Activated T-helper 1 cell treated with anti-CD3 and anti-CD28 coated beads, Interleukin-12 subunit alpha, Interleukin-12 subunit beta, Interleukin-2, Interleukin-4 antibody, amounts not matched to agents 30 ng/mL and 10 ng/mL and 1 ng/mL, durations not matched to agents 14 hours and 24 hours and 36 hours (primary cell): ENCODE measurements around the gene KASH5. TPM values are rescaled to one million over a fixed set of nuclear protein-coding genes. Genes with fewer than 3 reads are reported as not detected.

ENCODE experiments used
- DNase-seq: peaks from one replicate; pipeline ENCODE4 v3.0.0; 2021; ENCODE audit warnings: low spot score
- H3K27ac Mint-ChIP-seq: one replicate; pipeline ENCODE4 v1.8.0; 2021; ENCODE audit warnings: mild to moderate bottlenecking, mixed read lengths
- H3K27me3 Mint-ChIP-seq: one replicate; pipeline ENCODE4 v1.8.0; 2022; ENCODE audit warnings: mild to moderate bottlenecking, moderate library complexity, mixed read lengths; ENCODE audit not compliant: insufficient read depth
- H3K36me3 Mint-ChIP-seq: one replicate; pipeline ENCODE4 v1.8.0; 2021; ENCODE audit warnings: low read depth, mixed read lengths
- H3K4me1 Mint-ChIP-seq: one replicate; pipeline ENCODE4 v1.8.0; 2021; ENCODE audit warnings: low read depth, mixed read lengths
- H3K4me3 Mint-ChIP-seq: one replicate; pipeline ENCODE4 v1.8.0; 2021; ENCODE audit warnings: mild to moderate bottlenecking, moderate library complexity, mixed read lengths
- H3K9me3 Mint-ChIP-seq: one replicate; pipeline ENCODE4 v1.8.0; 2021; ENCODE audit warnings: mixed read lengths
- intact Hi-C: fragments of 100-400 bp; cut with micrococcal nuclease; formaldehyde crosslinking; loops from one replicate; pipeline ENCODE4 v1.15.1; 2024
- total RNA-seq: library from RNA; stranded (reverse); gene quantifications from 2 replicates; pipeline ENCODE4 v1.2.3, GENCODE V29; 2022

Gene KASH5
- total RNA-seq, 1 donor from 2014 or later, result not detected

- H3K4me3 Mint-ChIP-seq, result peak overlapping the region; percentile 6
- peak overlapping the region; percentile 81 for H3K27ac Mint-ChIP-seq
- no peaks in the 10 kb centered on the region for H3K9me3 Mint-ChIP-seq
- peaks cover 2% of the 10 kb centered on the region for H3K27me3 Mint-ChIP-seq
- H3K4me1 Mint-ChIP-seq, result peaks cover 44% of the 10 kb centered on the region
- intact Hi-C loops, result loop anchor here (5.0 kb wide), 1 partner anchor 33 kb away; the partner anchor contains the start of gene SLC17A7
- H3K36me3 Mint-ChIP-seq, result peaks cover 4% of the 10 kb centered on the region
- DNase-seq, result peak; percentile 24
Measured at GRCh38 chr19:49409441-49410029, 21.5 kb downstream of the KASH5 start.

GRCh38 chr19:49411681-49412326 is 23.8 kb downstream of the KASH5 start:
- peaks cover 2% of the 10 kb centered on the region for H3K27me3 Mint-ChIP-seq
- peaks cover 44% of the 10 kb centered on the region for H3K4me1 Mint-ChIP-seq
- no peak overlapping the region for H3K4me3 Mint-ChIP-seq
- DNase-seq, result no peak
- no peaks in the 10 kb centered on the region for H3K9me3 Mint-ChIP-seq
- H3K36me3 Mint-ChIP-seq, result peaks cover 4% of the 10 kb centered on the region
- intact Hi-C loops, result no loop called here
- H3K27ac Mint-ChIP-seq, result no peak overlapping the region

GRCh38 chr19:49413348-49413747 is 25.3 kb downstream of the KASH5 start:
- no peak overlapping the region for H3K4me3 Mint-ChIP-seq
- intact Hi-C loops, result no loop called here
- no peaks in the 10 kb centered on the region for H3K9me3 Mint-ChIP-seq
- H3K36me3 Mint-ChIP-seq, result peaks cover 2% of the 10 kb centered on the region
- H3K27ac Mint-ChIP-seq, result no peak overlapping the region
- no peak for DNase-seq
- peaks cover 33% of the 10 kb centered on the region for H3K4me1 Mint-ChIP-seq
- H3K27me3 Mint-ChIP-seq, result peaks cover 9% of the 10 kb centered on the region

- intact Hi-C loops, result no loop called here
- Mint-ChIP-seq H3K4me3 (no peak overlapping the region), H3K36me3 (peaks cover 2% of the 10 kb centered on the region), H3K9me3 (no peaks in the 10 kb centered on the region), H3K27ac (no peak overlapping the region), H3K27me3 (peaks cover 16% of the 10 kb centered on the region), H3K4me1 (peaks cover 24% of the 10 kb centered on the region)
- no peak for DNase-seq
Measured at GRCh38 chr19:49414256-49414655, 26.2 kb downstream of the KASH5 start.

- Mint-ChIP-seq H3K27me3 (peaks cover 26% of the 10 kb centered on the region), H3K4me3 (no peak overlapping the region)
Measured at GRCh38 chr19:49415102-49415809, 27.2 kb downstream of the KASH5 start.

GRCh38 chr19:49415810-49416200 is 27.8 kb downstream of the KASH5 start:
- Mint-ChIP-seq H3K27me3 (peaks cover 32% of the 10 kb centered on the region), H3K4me1 (peaks cover 14% of the 10 kb centered on the region), H3K4me3 (no peak overlapping the region), H3K27ac (no peak overlapping the region), H3K36me3 (peaks cover 1% of the 10 kb centered on the region), H3K9me3 (no peaks in the 10 kb centered on the region)
- intact Hi-C loops, result no loop called here
- no peak for DNase-seq

More at GRCh38 chr19:49415102-49415809, 27.2 kb downstream of the KASH5 start:
- peaks cover 1% of the 10 kb centered on the region for H3K36me3 Mint-ChIP-seq
- peaks cover 14% of the 10 kb centered on the region for H3K4me1 Mint-ChIP-seq
- no peak overlapping the region for H3K27ac Mint-ChIP-seq
- intact Hi-C loops, result no loop called here
- no peak for DNase-seq
- H3K9me3 Mint-ChIP-seq, result no peaks in the 10 kb centered on the region

GRCh38 chr19:49417088-49417487 is 29.0 kb downstream of the KASH5 start:
- Mint-ChIP-seq H3K4me3 (no peak overlapping the region), H3K9me3 (no peaks in the 10 kb centered on the region), H3K27ac (no peak overlapping the region), H3K27me3 (peaks cover 44% of the 10 kb centered on the region), H3K4me1 (peaks cover 13% of the 10 kb centered on the region), H3K36me3 (peaks cover 3% of the 10 kb centered on the region)
- DNase-seq, result no peak
- intact Hi-C loops, result no loop called here

- peaks cover 51% of the 10 kb centered on the region for H3K27me3 Mint-ChIP-seq
- no peaks in the 10 kb centered on the region for H3K9me3 Mint-ChIP-seq
- H3K4me3 Mint-ChIP-seq, result no peak overlapping the region
- intact Hi-C loops, result no loop called here
- H3K27ac Mint-ChIP-seq, result no peak overlapping the region
- peaks cover 21% of the 10 kb centered on the region for H3K4me1 Mint-ChIP-seq
- DNase-seq, result no peak
- peaks cover 3% of the 10 kb centered on the region for H3K36me3 Mint-ChIP-seq
Measured at GRCh38 chr19:49418511-49418910, 30.5 kb downstream of the KASH5 start.

GRCh38 chr19:49419173-49419572 is 31.1 kb downstream of the KASH5 start:
- peaks cover 27% of the 10 kb centered on the region for H3K4me1 Mint-ChIP-seq
- peaks cover 58% of the 10 kb centered on the region for H3K27me3 Mint-ChIP-seq
- H3K36me3 Mint-ChIP-seq, result peaks cover 3% of the 10 kb centered on the region
- no peak overlapping the region for H3K4me3 Mint-ChIP-seq
- H3K27ac Mint-ChIP-seq, result no peak overlapping the region
- intact Hi-C loops, result no loop called here
- H3K9me3 Mint-ChIP-seq, result no peaks in the 10 kb centered on the region
- DNase-seq, result no peak

- H3K27me3 Mint-ChIP-seq, result peaks cover 67% of the 10 kb centered on the region
Measured at GRCh38 chr19:49420227-49420626, 32.2 kb downstream of the KASH5 start.

GRCh38 chr19:49421039-49421877 is 33.2 kb downstream of the KASH5 start:
- H3K36me3 Mint-ChIP-seq, result peaks cover 3% of the 10 kb centered on the region
- peak; percentile 42 for DNase-seq
- H3K4me1 Mint-ChIP-seq, result peaks cover 36% of the 10 kb centered on the region
- peaks cover 77% of the 10 kb centered on the region for H3K27me3 Mint-ChIP-seq
- H3K9me3 Mint-ChIP-seq, result no peaks in the 10 kb centered on the region
- no peak overlapping the region for H3K27ac Mint-ChIP-seq
- peak overlapping the region; percentile 31 for H3K4me3 Mint-ChIP-seq
- intact Hi-C loops, result no loop called here

More at GRCh38 chr19:49420227-49420626, 32.2 kb downstream of the KASH5 start:
- no peak for DNase-seq
- Mint-ChIP-seq H3K36me3 (peaks cover 3% of the 10 kb centered on the region), H3K4me1 (peaks cover 27% of the 10 kb centered on the region), H3K27ac (no peak overlapping the region), H3K9me3 (no peaks in the 10 kb centered on the region), H3K4me3 (peak overlapping the region; percentile 52)
- intact Hi-C loops, result no loop called here

- intact Hi-C loops, result loop anchor here (1.0 kb wide), 2 partner anchors 9 to 21 kb away; no protein-coding TSS in a partner anchor
- Mint-ChIP-seq H3K4me1 (peaks cover 42% of the 10 kb centered on the region), H3K27ac (no peak overlapping the region), H3K9me3 (no peaks in the 10 kb centered on the region), H3K27me3 (peaks cover 83% of the 10 kb centered on the region), H3K36me3 (peaks cover 3% of the 10 kb centered on the region), H3K4me3 (peak overlapping the region; percentile 31)
- no peak for DNase-seq
Measured at GRCh38 chr19:49421878-49422202, 33.8 kb downstream of the KASH5 start.
